ENCODE results near the gene PKMYT1.
"Not testable (repeated sequence)": the region's sequence is repeated elsewhere in the genome, so short reads cannot be mapped to it uniquely, and the experiment has no call there.

Gene PKMYT1

GRCh38 chr16:2937170-2937569, 43.1 kb downstream of the PKMYT1 start:
- H3K4me3 ChIP-seq (ENCODE audit: low read length): no peak overlapping the region
- TF ChIP-seq CTCF (conservative IDR thresholded peaks at IDR 0.05; ENCODE audit: low read depth, low read length): no peak
- DNase-seq (ENCODE audit: low read depth): no peak

- H3K4me3 ChIP-seq (ENCODE audit: low read length): no peak overlapping the region
- no peak for TF ChIP-seq CTCF (conservative IDR thresholded peaks at IDR 0.05; ENCODE audit: low read depth, low read length)
- DNase-seq (ENCODE audit: low read depth): no peak
Measured at GRCh38 chr16:2936436-2937011, 43.7 kb downstream of the PKMYT1 start.

- DNase-seq (ENCODE audit: low read depth): no peak
- H3K4me3 ChIP-seq (ENCODE audit: low read length): no peak overlapping the region
- TF ChIP-seq CTCF (conservative IDR thresholded peaks at IDR 0.05; ENCODE audit: low read depth, low read length): no peak
Measured at GRCh38 chr16:2934450-2934849, 45.8 kb downstream of the PKMYT1 start.

- no peak for TF ChIP-seq CTCF (conservative IDR thresholded peaks at IDR 0.05; ENCODE audit: low read depth, low read length)
- no peak for DNase-seq (ENCODE audit: low read depth)
- H3K4me3 ChIP-seq (ENCODE audit: low read length): no peak overlapping the region
Measured at GRCh38 chr16:2933701-2934100, 46.5 kb downstream of the PKMYT1 start.

- TF ChIP-seq CTCF (conservative IDR thresholded peaks at IDR 0.05; ENCODE audit: low read depth, low read length): no peak
- H3K4me3 ChIP-seq (ENCODE audit: low read length): no peak overlapping the region
- DNase-seq (ENCODE audit: low read depth): no peak
Measured at GRCh38 chr16:2933136-2933535, 47.1 kb downstream of the PKMYT1 start.

GRCh38 chr16:2931231-2931914, 48.9 kb downstream of the PKMYT1 start:
- not testable (repeated sequence) for H3K4me3 ChIP-seq (ENCODE audit: low read length); DNase-seq (ENCODE audit: low read depth)

GRCh38 chr16:2930236-2930635, 50.0 kb downstream of the PKMYT1 start:
- DNase-seq (ENCODE audit: low read depth): no peak
- no peak for TF ChIP-seq CTCF (conservative IDR thresholded peaks at IDR 0.05; ENCODE audit: low read depth, low read length)
- H3K4me3 ChIP-seq (ENCODE audit: low read length): no peak overlapping the region

Data from retinal pigment epithelial cell (primary cell).